HG03108 (cell line): ENCODE results near the gene ING4.

Source experiments
- ATAC-seq: cut with Tn5 transposase; IDR thresholded peaks from one replicate; pipeline ENCODE4 v1.9.1; 2021; ENCODE audit warnings: moderate library complexity; ENCODE audit not compliant: unreplicated experiment

ING4 gene

DNA sequence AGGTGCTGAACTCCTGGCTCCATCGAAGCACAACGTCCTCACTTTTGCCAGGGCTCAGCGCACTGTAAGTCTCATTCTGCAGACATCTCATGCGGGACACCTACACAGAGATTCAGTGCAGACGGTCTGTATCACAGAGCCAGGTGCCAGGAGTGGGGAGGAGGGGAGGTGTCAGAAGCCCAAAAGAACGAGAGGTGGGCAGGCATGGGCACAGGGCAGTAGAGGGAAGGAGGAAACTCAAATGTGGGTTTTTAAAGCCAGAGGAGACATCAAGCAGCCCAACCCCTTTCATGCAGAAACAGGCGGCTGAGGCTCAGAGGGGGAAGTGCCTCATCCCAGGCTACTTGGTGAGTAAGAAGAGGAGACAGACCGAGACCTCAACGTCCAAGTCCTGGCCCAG is 24.6 kb downstream of the ING4 start:
- no peak for ATAC-seq

DNA sequence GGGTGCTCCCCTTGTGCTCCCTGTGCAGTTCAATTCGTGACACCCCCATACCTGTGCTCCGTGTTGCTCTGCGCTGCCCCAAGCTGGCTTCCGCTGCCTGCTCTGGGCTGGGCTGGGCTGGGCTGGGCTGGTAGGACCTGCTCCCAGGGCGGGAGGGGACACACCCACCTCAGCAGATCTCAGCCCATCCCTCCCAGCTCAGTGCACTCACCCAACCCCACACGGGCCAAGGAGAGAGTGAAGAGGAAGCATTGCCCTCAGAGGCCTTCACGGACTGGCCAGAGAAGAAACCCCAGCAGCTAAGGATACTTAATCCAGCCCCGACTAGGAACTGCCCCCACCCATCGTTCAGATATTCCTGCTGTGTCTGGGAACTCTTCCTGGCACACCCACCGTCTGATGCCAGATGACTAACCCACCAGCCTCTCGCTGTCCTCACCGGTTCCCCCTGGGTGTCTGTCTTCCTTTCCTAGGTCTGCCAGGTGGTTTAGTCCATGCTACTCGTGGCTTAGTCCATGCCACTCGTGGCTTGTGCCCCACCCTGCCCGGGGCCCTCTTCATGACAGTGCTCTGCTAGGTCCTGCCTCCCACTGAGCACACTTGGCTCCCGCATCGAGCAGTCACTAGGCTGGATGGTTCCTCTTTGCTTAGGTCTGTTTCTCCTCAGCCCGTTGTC is 26.9 kb downstream of the ING4 start, which contains the start of gene LPAR5:
Gene LPAR5, minus strand, starts transcription at position 104 of the 676 bp plus-strand sequence. CDS start 14,711 bp downstream, outside the sequence.
- ATAC-seq = peak; percentile 40

DNA sequence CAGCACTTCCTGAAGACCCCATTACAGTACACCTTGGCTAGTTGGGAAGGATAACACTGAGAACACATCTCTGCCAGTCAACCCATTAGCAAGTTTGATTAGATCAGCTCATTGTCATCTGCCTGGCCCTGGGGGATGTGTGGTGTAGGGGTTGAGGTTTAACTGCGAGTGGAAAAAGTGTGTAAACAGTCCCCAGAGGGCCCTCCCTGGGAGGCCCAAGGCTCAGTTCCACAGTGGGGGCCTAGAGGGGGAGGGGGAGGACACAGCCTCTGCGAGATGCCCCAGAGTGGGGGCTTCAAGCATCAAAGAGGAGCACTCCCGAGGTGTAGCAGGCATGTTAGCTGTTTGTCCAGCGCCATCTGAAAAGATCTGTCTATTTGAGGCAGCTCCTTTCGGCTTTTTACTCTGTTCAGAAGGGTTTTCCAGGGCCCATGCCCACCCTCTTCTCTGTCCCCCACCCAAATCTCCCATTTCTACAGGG is 27.5 kb downstream of the ING4 start:
- peak; percentile 26 for ATAC-seq

DNA sequence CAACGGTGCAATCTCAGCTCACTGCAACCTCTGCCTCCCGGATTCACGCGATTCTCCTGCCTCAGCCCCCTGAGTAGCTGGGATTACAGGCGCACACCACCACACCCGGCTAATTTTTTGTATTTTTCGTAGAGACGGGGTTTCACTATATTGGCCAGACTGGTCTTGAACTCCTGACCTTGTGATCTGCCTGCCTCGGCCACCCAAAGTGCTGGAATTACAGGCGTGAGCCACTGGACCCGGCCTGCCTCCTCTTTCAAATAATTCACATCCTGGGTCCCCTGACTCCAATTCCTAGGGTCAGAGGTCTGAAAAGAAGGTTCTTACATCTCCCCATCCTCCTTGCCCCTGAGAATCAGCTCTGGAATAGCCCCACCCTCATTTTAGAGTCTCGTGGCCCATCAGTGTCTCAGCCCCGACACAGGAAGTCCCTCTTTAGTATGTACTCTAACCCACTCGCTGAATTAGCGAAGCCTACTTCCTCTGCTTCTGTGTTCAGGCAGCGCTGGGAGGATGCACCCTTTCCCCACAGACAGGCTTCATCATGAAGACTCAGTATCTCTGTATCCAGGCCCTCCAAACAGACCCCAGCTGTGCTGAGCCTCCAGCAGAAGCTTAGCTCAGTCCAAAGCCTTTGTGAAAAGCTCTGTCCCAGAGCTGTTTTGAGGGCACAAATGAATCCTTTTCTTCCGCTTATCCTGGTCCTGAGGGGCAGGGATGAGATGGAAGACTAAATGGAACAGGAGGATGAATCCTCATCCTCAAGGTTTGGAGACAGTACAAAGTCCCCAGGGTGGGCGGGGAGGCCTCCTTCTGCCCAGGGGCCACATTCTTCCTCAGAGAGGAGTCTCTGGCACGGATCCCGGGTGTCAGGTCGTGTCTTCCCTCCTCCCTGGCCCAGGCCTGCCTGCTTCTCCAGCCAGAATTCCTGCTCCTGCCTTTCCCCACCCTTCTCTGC is 30.6 kb downstream of the ING4 start:
- peak; percentile 58 for ATAC-seq

DNA sequence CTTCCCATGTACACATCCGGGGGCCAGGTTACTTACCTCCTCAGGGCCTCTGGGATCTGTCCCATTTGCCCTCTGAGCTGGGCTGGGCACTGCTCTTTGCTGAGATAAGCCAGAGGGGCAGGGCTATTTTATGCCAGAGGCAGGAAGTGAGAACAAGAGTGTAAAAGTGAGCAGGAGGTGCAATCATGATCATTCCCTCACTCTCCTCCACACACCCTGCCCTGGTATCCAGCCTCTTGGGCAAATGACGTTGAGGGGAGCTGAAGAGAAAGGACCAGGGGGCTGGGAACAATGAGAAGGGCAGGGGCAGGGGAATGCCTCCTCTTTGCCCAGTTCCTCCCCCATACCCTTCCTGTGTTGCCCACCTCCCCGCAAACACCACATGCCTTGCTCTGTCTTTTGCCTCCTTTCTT is 31.4 kb downstream of the ING4 start:
- no peak for ATAC-seq

DNA sequence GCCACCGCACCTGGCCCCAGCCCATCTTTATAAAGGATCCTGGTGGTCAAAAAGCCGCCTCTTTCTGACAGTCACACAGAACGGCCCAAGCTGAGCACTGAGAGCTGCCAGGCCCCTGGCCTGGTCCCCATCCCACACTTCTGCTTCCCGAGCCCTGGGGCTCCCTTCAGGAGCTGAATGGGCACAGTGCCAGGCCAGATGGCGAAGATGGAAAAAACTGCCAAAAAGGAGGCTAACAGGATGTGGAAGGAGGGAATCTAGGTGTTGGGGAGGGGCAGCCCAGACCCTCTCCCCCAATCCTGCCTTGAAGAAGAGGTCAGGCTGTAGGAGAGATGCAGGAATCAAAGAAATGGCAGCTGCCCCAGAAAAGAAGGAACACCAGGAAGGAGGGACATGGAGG is 32.2 kb downstream of the ING4 start:
- no peak for ATAC-seq

DNA sequence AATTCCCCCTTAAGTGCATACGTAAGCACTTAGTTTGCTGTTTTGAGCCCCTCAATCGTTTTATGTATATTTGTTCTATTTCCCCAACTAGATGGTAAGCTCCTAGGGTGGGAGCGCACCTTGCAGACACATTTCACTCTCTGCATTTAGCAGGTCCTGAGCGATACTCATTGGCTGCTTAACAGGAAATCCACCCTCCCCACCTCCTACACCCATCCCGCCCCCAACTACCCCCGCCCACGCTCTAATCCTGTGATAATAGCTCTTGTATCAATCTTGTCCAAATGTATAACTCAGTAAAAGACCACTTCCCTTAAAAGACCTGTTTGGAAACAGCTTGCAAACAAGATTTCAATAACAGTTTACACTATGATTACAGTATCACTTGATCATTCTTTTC is 35.3 kb downstream of the ING4 start:
- no peak for ATAC-seq

DNA sequence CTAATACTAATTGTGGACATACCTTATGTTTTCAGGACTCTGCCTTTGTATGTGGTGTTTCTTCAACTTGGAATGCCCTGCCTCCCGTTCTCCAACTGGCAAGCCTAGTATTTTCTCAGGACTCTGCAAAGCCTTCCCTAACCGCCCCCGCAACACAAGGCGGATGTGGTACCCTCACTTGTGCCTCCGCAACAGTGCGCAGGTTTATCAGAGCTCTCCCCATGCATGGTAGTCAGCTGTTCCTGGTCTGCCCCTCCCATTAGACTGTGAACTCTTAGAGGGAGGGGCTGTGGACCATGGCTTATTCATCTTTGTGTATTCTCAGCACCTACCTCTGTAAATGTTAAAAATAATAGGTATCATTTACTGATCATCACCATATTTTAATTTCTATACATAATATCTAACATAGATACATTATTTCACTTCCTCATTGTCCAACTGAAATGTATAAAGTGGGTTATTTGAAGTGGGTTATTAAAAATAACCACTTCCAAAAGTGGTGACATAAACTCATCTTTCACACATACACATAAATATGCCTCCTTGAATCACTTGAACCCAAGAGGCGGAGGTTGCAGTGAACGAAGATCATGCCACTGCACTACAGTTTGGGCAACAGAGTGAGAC is 36.1 kb downstream of the ING4 start:
- ATAC-seq = no peak

DNA sequence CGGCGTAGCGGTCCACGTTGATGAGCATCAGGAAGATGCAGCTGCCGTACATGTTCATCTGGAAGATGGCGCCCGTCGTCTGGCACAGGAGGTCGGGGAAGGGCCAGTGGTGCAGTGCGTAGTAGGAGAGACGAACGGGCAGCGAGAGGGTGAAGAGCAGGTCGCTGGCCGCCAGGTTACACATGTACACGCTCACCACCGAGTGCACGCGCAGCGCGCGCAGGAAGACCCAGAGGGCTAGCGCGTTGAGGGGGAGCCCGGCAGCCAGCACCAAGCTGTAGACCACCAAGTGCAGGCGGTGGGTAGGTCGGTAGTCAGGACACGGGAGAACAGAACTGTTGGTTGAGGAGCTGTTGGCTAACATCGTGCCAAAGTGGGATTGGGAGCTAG is 42.0 kb downstream of the ING4 start:
- no peak for ATAC-seq

DNA sequence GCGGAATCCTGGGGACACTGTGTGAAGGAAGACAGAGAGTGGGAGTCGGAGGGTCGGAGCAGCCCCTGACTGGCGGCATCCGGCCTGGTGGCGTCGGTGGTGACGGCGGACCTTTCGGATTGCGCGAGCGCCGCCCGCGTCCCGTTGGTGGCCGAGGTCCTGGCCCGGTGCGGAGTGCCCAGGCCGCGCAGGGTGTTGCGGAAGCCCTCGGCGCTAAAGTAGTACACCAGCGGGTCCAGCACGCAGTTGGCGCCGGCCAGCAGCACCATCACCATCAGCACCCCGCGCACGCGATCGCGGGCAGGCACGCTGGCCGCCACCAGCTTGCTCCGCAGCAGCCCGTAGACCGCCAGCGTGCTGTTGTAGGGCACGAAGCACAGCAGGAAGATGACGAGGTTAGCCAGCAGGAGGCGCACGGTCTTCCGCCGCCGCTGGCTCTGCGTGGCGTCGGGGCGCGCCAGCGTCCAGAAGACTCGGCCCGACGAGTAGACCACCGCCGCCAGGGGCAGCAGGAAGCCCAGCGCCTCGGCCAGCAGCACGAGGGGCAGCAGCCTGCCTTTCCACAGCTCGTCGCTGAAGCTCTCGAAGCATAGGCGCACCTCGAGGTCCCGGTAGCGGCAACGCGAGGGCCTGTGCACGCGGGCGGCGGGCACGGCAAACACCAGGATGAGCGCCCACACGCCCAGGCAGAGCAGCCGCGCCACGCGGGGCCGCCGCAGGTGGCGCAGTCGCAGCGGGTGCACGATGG is 42.6 kb downstream of the ING4 start:
- ATAC-seq = no peak

DNA sequence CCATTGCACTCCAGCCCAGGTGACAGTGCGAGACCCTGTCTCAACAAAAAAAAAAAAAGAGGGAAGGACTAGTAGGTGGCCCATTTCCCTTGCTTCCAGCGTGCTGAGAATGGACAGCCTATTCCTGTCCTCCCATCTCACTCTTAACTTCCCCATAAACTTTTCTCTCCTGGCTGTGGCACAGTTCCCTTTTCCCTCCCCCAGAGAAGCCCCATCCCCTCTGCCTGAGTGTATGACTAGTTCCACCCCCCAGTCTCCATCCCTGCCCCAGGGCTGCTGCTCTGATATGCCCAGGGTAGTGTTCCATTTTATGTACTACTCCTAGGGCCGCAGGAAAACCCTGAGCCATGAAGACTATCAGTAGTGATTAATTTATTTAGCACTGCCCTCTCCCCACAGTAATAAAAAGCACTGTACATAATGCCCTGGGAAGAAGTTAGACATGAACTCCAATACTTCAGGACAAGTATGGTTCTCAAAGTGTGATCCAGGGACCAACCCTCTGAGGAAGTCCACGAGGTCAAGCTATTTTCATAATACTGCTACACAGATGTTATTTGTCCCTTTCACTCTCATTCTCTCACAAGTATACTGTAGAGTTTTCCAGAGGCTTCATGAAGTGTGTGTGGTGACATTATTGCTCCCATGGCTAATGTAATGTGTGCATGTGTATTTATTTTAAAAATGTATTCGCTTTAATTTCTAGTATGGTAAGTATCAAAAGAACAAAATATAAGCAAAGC is 44.3 kb downstream of the ING4 start:
- ATAC-seq = no peak

DNA sequence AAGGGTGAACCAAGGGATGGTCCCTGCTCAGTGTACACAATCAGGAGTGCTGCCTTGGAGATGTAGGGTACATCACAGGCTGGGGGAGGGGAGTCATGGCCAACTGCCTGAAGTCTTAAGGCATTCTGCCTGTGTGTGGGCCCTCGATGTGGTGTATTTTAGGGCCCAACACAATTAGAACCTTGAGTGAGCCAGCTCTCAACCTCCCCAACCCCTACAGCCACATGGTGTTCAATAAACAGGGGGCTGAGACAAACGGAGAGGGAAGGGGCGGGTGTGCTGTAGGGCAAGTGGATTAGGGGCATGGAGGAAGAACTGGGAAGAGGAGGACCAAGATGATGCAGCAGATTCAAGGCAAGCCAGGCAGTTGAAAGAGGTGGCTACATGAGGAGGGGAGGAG is 47.1 kb downstream of the ING4 start:
- no peak for ATAC-seq

DNA sequence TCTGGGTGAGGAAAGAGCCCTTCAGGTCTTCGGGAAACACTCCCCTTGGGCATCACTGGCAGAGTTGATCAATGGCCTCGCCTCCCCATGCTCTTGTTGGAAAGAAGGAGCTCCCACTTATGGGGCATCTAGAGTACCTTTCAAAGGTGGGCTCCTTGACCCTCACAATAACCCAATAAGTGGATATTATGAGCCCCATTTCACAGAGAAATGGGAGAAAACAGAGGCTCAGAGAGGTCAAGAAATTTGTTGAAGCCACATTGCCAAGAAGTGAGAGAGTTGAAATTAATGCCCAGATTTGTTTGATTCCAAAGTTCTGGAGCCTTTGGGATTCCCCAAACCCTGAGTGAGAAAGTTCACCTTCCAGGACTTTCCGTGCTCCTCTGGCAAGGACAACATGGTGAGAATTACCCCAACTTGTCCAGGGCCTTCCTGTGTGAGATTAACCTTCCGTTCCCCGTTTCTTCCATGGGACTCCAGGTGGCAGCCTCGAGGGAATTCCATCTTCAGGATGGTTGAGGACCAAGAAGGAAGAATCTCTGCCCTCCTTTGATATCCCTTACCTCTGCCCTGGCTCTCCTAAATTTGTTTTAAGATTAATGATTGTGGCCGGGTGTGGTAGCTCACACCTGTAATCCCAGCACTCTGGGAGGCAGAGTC is 48.3 kb downstream of the ING4 start:
- no peak for ATAC-seq

DNA sequence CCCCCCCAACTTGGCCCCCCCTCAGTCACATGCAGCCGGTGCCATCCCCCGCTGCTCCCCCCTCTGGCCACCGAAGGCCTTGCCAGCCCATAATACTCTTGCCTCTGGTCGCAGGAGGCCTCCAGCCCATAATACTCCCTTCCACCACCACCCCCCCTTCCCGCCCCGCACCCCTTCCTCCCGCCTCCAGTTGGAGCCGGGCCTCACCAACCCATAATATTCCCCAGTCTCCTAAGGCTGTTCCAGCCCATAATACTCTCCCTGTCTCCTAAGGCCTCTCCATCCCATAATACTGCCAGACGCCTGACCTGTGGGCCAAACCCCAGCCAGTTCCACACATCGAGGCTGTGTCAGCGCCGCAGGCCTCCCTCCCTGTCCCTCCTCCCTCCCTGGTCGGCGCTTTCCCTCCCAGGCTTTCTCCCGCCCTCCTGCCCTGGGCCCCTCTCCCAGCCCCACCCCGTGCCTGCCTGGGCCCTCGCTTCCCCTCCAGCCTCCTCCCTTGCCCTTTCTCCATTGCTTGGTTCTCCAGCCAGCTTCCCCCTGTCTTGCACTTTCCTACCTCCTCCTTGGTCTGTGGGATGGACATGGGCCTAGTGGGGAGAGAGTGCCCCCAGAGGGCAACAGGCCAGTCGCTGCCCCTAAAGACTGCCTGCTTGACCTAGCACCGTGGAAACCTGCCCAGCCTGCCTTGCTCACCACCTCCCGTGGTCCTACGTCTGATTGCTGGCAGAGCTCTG is 49.0 kb downstream of the ING4 start:
- no peak for ATAC-seq

DNA sequence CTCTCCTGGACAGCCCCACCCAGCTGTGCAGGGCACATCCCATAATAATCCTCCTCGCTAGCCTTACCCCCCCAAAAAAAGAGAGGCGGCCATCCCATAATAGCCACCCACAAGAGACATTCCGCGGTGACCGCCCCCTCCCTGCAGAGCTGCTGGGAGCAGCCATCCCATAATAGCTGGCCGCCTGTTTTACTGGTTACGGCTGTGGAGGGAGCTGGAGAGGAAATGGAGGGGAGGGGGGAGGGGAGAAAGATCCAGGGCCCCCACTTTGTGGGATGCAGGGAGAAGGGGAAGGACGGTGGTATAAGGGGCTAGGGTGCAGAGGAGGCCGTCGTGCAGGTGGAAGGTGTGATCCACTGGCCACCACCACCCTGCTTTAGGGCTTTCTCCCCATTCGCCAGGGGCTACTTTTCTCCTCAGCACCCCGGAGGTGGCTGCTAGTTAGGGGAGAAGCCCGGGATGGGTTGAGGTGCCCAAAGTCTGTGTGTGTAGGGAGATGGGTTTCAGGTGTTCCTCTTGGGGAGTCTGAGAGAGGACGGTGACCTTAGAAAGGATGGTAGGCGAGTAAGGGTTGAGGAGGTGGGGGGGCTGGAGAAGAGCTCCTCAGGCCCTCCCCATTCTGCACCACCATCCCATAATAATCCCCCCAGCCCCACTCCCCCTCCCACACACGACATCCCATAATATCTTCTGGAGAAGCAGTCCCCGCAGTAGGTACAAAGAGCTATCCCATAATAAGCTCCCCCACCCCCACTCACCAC is 49.7 kb downstream of the ING4 start:
- ATAC-seq = no peak

DNA sequence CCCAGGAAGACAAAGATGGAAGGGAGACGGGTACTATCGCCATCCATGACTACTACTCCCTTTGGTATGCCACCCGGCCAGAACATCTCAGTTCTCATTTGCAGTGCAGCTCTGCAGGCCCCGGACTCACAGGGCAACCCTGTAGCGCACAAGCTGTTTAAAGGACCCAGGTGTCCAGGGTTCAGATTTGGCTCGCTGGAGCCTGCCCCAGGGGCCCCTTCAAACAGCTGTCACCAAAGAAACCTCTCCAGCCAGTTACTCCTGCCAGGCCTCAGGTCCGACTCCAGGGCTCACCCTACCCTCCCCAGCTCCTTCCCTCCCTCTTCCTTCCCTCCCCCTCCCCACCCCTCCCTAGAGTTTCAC is 50.3 kb downstream of the ING4 start:
- ATAC-seq = no peak

DNA sequence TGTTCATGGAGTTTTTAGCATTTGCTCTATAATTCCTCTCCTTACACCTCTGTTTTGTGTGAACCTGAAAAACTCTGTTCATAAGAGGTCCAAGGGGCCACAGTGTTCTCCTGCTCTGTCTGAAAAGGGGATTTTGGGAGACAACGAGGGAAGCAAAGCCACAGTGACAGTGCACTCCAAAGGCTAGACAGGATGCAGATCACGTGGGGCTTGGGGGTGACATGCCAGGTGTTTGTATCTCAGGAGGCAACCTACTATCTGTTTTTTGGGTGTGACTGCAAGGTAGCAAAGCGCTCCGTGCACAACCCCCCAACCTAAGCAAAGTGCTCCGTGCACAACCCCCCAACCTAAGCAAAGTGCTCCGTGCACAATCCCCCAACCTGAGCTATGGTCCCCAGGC is 50.7 kb downstream of the ING4 start:
- no peak for ATAC-seq

DNA sequence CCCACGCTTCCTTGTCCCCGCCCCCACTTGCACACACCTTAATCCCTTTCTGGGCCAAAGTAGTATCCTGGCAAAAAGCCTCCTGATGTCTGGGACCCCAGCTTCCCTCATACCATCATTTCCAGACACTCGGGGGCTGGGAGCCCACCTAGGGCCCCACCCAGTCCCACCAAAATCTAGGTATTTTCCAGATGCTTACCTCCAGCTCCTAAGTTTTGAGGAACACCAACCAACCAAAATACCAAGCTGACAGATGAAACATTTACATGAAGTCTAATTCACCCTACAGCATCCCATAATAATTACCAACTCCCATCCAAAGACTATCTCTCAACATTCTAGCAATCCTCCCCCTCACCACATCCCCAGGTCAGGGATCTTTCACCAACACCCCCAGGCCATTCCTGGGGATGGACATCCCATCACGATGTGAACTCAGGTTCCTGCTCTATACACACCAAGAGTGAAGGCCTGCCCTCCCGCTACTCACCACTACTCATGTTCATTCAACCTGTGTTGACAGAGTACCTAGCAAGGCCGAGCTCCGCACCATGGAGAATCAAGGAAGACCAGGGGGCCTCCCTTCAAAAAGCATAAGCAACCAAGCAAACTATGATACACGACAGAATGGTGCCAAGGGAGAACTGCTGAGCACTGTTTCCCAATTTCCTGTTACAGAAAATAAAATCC is 54.2 kb downstream of the ING4 start:
- ATAC-seq = no peak
